Endothelial cell of umbilical vein (primary cell): ENCODE data around the gene ESPNL. TPM values are rescaled to one million over a fixed set of nuclear protein-coding genes. Genes with fewer than 3 reads are reported as not detected.

Experiments used
- BruUV-seq: library from RNA; stranded (reverse); fragments of 400-500 nt; replicated peaks from 2 replicates; lab custom pipeline; 2021; lab: Mats Ljungman, UMichigan
- CTCF ChIA-PET: fragments of 300-600, 350-600 bp; sonication (Branson Sonifier 250); formaldehyde crosslinking; loops from one replicate; lab custom pipeline; 2021; ENCODE audit warnings: antibody characterized with exemption, inconsistent platforms; lab: Charles Lee
- POLR2A ChIA-PET: fragments of 300-600, 350-600 bp; sonication (Branson Sonifier 250); formaldehyde crosslinking; loops from one replicate; lab custom pipeline; 2021; ENCODE audit warnings: antibody characterized with exemption, inconsistent platforms; lab: Charles Lee
- DNase-seq: peaks from one replicate; pipeline ENCODE4 v3.0.0-alpha.2; 2011; ENCODE audit warnings: low read depth, low spot score
- FAIRE-seq: peaks from 2 replicates; lab custom pipeline; 2011; peaks lifted over from hg19 to GRCh38; lab: Jason Lieb, UNC
- H2AFZ ChIP-seq: 2 replicates; pipeline ENCODE4 v1.6.0; 2012; ENCODE audit warnings: low read depth, low read length, control low read depth, inconsistent platforms
- H3K27ac ChIP-seq: 2 replicates; pipeline ENCODE4 v1.5.1; 2011; ENCODE audit warnings: low read depth, mild to moderate bottlenecking, control low read depth, low read length, moderate library complexity; ENCODE audit not compliant: insufficient read depth
- H3K27me3 ChIP-seq, 2 experiments: 2 replicates each; pipeline versions ENCODE4 v1.6.0 to v1.6.1; 2011; ENCODE audit warnings: low read length in 2 of 2, mixed read lengths in 1 of 2; ENCODE audit not compliant: control insufficient read depth in 2 of 2, insufficient read depth in 2 of 2
- H3K36me3 ChIP-seq, 2 experiments: 2 replicates in 1 of 2; 3 replicates in 1 of 2; pipeline ENCODE4 v1.5.1; 2011; ENCODE audit warnings: low read length in 2 of 2, mild to moderate bottlenecking in 1 of 2, moderate library complexity in 1 of 2; ENCODE audit not compliant: control insufficient read depth in 2 of 2, insufficient read depth in 2 of 2; ENCODE audit errors: extremely low read depth in 1 of 2
- H3K4me1 ChIP-seq: 3 replicates; pipeline ENCODE4 v1.5.1; 2011; ENCODE audit warnings: mild to moderate bottlenecking, low read length; ENCODE audit not compliant: control insufficient read depth, insufficient read depth; ENCODE audit errors: extremely low read depth
- H3K4me2 ChIP-seq: 2 replicates; pipeline ENCODE4 v1.6.1; 2011; ENCODE audit warnings: low read length, control low read depth, mixed read lengths; ENCODE audit not compliant: insufficient read depth
- H3K4me3 ChIP-seq, 3 experiments: fragments of 200-600 bp in 1 of 3; sonication (generic), shearing (Covaris generic) in 1 of 3; replicated peaks in 1 of 3; 2 replicates each; pipeline ENCODE4 v1.5.1; 2011 to 2016; ENCODE audit warnings: control low read depth in 3 of 3, low read length in 3 of 3, mild to moderate bottlenecking in 2 of 3, inconsistent platforms in 1 of 3, low read depth in 1 of 3, moderate library complexity in 1 of 3; ENCODE audit not compliant: insufficient read depth in 1 of 3
- H3K79me2 ChIP-seq: 2 replicates; pipeline ENCODE4 v1.6.0; 2012; ENCODE audit warnings: low read length, inconsistent platforms; ENCODE audit not compliant: control insufficient read depth, insufficient read depth
- H3K9ac ChIP-seq: replicated peaks from 2 replicates; pipeline ENCODE3; 2011; ENCODE audit warnings: low read length, control low read depth; ENCODE audit not compliant: insufficient read depth; ENCODE audit errors: extremely low read depth
- H3K9me1 ChIP-seq: replicated peaks from 3 replicates; pipeline ENCODE4 v1.6.0; 2011; ENCODE audit warnings: mild to moderate bottlenecking, low read length; ENCODE audit not compliant: control insufficient read depth, insufficient read depth; ENCODE audit errors: extremely low read depth
- H3K9me3 ChIP-seq: replicated peaks from 2 replicates; pipeline ENCODE4 v1.5.1; 2012; ENCODE audit warnings: low read length, inconsistent platforms; ENCODE audit not compliant: control insufficient read depth, insufficient read depth
- H4K20me1 ChIP-seq: replicated peaks from 2 replicates; pipeline ENCODE3; 2011; ENCODE audit warnings: mild to moderate bottlenecking, low read length; ENCODE audit not compliant: control insufficient read depth, insufficient read depth; ENCODE audit errors: extremely low read depth
- CTCF ChIP-seq, 2 donors: IDR thresholded peaks; 1 replicate in 1 of 2; 2 replicates in 1 of 2; pipeline ENCODE4 v1.5.1; 2011; ENCODE audit warnings: low read length in 2 of 2, mild to moderate bottlenecking in 2 of 2, moderate library complexity in 2 of 2, control low read depth in 1 of 2, inconsistent platforms in 1 of 2, low read depth in 1 of 2; ENCODE audit not compliant: insufficient read depth in 1 of 2; ENCODE audit errors: extremely low read depth in 1 of 2
- EZH2 ChIP-seq: IDR thresholded peaks from 2 replicates; pipeline ENCODE4 v1.6.1; 2012; ENCODE audit warnings: borderline replicate concordance, low read depth, mild to moderate bottlenecking, moderate library complexity, low read length, inconsistent platforms; ENCODE audit not compliant: severe bottlenecking
- FOS ChIP-seq: IDR thresholded peaks from 2 replicates; pipeline ENCODE4 v1.6.1; 2011; ENCODE audit warnings: mild to moderate bottlenecking, low read length, moderate library complexity, borderline replicate concordance; ENCODE audit not compliant: insufficient read depth
- GATA2 ChIP-seq: IDR thresholded peaks from 2 replicates; pipeline ENCODE4 v1.7.0; 2011; ENCODE audit warnings: low read depth, mild to moderate bottlenecking, moderate library complexity, mixed read lengths, low read length; ENCODE audit not compliant: insufficient read length, insufficient read depth
- JUN ChIP-seq: IDR thresholded peaks from 2 replicates; pipeline ENCODE4 v1.6.1; 2011; ENCODE audit warnings: borderline replicate concordance, low read depth; ENCODE audit not compliant: insufficient read length, insufficient read depth
- MAX ChIP-seq: IDR thresholded peaks from 2 replicates; pipeline ENCODE4 v1.6.1; 2011; ENCODE audit not compliant: insufficient read depth, insufficient read length
- MYC ChIP-seq: IDR thresholded peaks from one replicate; pipeline ENCODE4 v1.6.1; 2011; ENCODE audit warnings: mild to moderate bottlenecking, low read depth, low read length
- POLR2A ChIP-seq: IDR thresholded peaks from 2 replicates; pipeline ENCODE4 v1.6.1; 2012; ENCODE audit warnings: low read depth, mild to moderate bottlenecking, control low read depth, low read length
- POLR2AphosphoS5 ChIP-seq: IDR thresholded peaks from 2 replicates; pipeline ENCODE4 v1.6.1; 2012; ENCODE audit warnings: low read depth, mild to moderate bottlenecking, control low read depth, low read length, moderate library complexity; ENCODE audit not compliant: insufficient read depth
- dilution Hi-C: fragments of 300-500 bp; cut with MboI; formaldehyde crosslinking; loops from one replicate; pipeline ENCODE4 v1.15.0; 2019; ENCODE audit warnings: low sequenced_read_pairs; ENCODE audit not compliant: extremely low pct_ligation_motif_present
- intact Hi-C: fragments of 100-400 bp; cut with micrococcal nuclease; formaldehyde crosslinking; loops from one replicate; pipeline ENCODE4 v1.10.0; 2022
- polyA plus RNA-seq, 4 experiments: library from polyadenylated mRNA; depleted of rRNA in 3 of 4; stranded (reverse) in 3 of 4; unstranded in 1 of 4; fragments of >200 nt; gene quantifications; 2 replicates each; pipeline versions ENCODE4 v1.2.1 to v1.2.3, GENCODE V29; 2011 to 2012; ENCODE audit warnings: missing spikeins in 1 of 4
- total RNA-seq: library from RNA; stranded (reverse); gene quantifications from 2 replicates; pipeline ENCODE4 v1.2.3, GENCODE V29; 2021

The ESPNL gene
- total and polyA plus RNA-seq, 2 donors (not counting 3 experiments of a cell fraction or from before 2014, with no cell fraction given) = not detected

GRCh38 chr2:238082827-238083226 lies 17.3 kb upstream of the ESPNL start:
- no peaks in the 10 kb centered on the region for H4K20me1 ChIP-seq
- no peak overlapping the region for H3K27ac ChIP-seq
- H3K9me3 ChIP-seq = no peaks in the 10 kb centered on the region
- no TSS peak for BruUV-seq
- TF ChIP-seq FOS (no peak), POLR2A (no peak), EZH2 (no peak), CTCF (IDR thresholded peaks at IDR 0.05; ENCODE audit: extremely low read depth in 1 of 2, insufficient read depth in 1 of 2, low read depth in 1 of 2, low read length in 2 of 2) (no peak)
- intact Hi-C loops = no loop called here
- CTCF ChIA-PET = no interaction called here
- dilution Hi-C loops = no loop called here
- no peaks in the 10 kb centered on the region for H3K4me1 ChIP-seq
- H2AFZ ChIP-seq = no peak overlapping the region
- POLR2A ChIA-PET = no interaction called here
- no peaks in the 10 kb centered on the region for H3K79me2 ChIP-seq
- no peaks in the 10 kb centered on the region for H3K9me1 ChIP-seq
- peaks cover 0 to 18% of the 10 kb centered on the region in 2 experiments for H3K36me3 ChIP-seq
- no peak overlapping the region for H3K9ac ChIP-seq
- H3K4me2 ChIP-seq = no peak overlapping the region
- no peak for DNase-seq
- H3K27me3 ChIP-seq = no peaks in the 10 kb centered on the region
- no peak overlapping the region for H3K4me3 ChIP-seq
- FAIRE-seq = no peak

- H3K4me1 ChIP-seq = no peaks in the 10 kb centered on the region
- intact Hi-C loops = no loop called here
- H3K9me3 ChIP-seq = no peaks in the 10 kb centered on the region
- no TSS peak for BruUV-seq
- no peaks in the 10 kb centered on the region for H4K20me1 ChIP-seq
- no peak for FAIRE-seq
- H2AFZ ChIP-seq = no peak overlapping the region
- H3K4me2 ChIP-seq = no peak overlapping the region
- no peak for DNase-seq
- no peaks in the 10 kb centered on the region for H3K79me2 ChIP-seq
- ChIA-PET POLR2A (no interaction called here), CTCF (no interaction called here)
- dilution Hi-C loops = no loop called here
- no peak overlapping the region for H3K4me3 ChIP-seq
- no peak overlapping the region for H3K27ac ChIP-seq
- H3K27me3 ChIP-seq = no peaks in the 10 kb centered on the region
- no peak overlapping the region for H3K9ac ChIP-seq
- no peaks in the 10 kb centered on the region for H3K9me1 ChIP-seq
- no peak for TF ChIP-seq EZH2
- no peak for TF ChIP-seq MAX
- no peak for TF ChIP-seq FOS
- no peak for TF ChIP-seq MYC
- no peak for TF ChIP-seq POLR2AphosphoS5
- TF ChIP-seq GATA2 = no peak
- no peak for TF ChIP-seq JUN
- TF ChIP-seq POLR2A = no peak
- no peak for TF ChIP-seq CTCF (IDR thresholded peaks at IDR 0.05; ENCODE audit: extremely low read depth in 1 of 2, insufficient read depth in 1 of 2, low read depth in 1 of 2, low read length in 2 of 2)
- H3K36me3 ChIP-seq = peaks cover 0 to 18% of the 10 kb centered on the region in 2 experiments
Observed at GRCh38 chr2:238083919-238084318, 16.2 kb upstream of the ESPNL start.
